Middle frontal gyrus (tissue), 1 donor: ENCODE results near the gene HIRA.
"Not testable (repeated sequence)": the region's sequence is repeated elsewhere in the genome, so short reads cannot be mapped to it uniquely, and the experiment has no call there.

Source experiments
- DNase-seq: peaks from one replicate; pipeline ENCODE4 v3.0.0-alpha.2; 2015; ENCODE audit warnings: low spot score; ENCODE audit errors: extremely low spot score

Gene HIRA

GRCh38 chr22:19385221-19385906 lies 46.2 kb downstream of the HIRA start:
- no peak for DNase-seq

GRCh38 chr22:19383292-19383691 lies 48.2 kb downstream of the HIRA start:
- no peak for DNase-seq

GRCh38 chr22:19382240-19382639 lies 49.3 kb downstream of the HIRA start:
- no peak for DNase-seq

- no peak for DNase-seq
These were observed 53.2 kb downstream of the HIRA start for GRCh38 chr22:19378344-19378674.

GRCh38 chr22:19377565-19378343 lies 53.8 kb downstream of the HIRA start:
- DNase-seq: no peak

- no peak for DNase-seq
These were observed 54.6 kb downstream of the HIRA start for GRCh38 chr22:19376971-19377370.

GRCh38 chr22:19376247-19376646 lies 55.3 kb downstream of the HIRA start:
- no peak for DNase-seq

- DNase-seq: no peak
These were observed 56.1 kb downstream of the HIRA start for GRCh38 chr22:19375435-19375834.

- DNase-seq: no peak
These were observed 57.1 kb downstream of the HIRA start for GRCh38 chr22:19374410-19374809.

GRCh38 chr22:19373450-19373849 lies 58.1 kb downstream of the HIRA start:
- no peak for DNase-seq

- DNase-seq: no peak
These were observed 59.6 kb downstream of the HIRA start for GRCh38 chr22:19371893-19372292.

GRCh38 chr22:19368876-19369275 lies 62.7 kb downstream of the HIRA start:
- DNase-seq: no peak

- DNase-seq: no peak
These were observed 63.7 kb downstream of the HIRA start for GRCh38 chr22:19367763-19368367.

- DNase-seq: not testable (repeated sequence)
These were observed 68.0 kb downstream of the HIRA start for GRCh38 chr22:19363541-19363940.

GRCh38 chr22:19361501-19362103 lies 69.9 kb downstream of the HIRA start:
- no peak for DNase-seq

GRCh38 chr22:19360862-19361261 lies 70.7 kb downstream of the HIRA start:
- DNase-seq: no peak

GRCh38 chr22:19360300-19360792 lies 71.2 kb downstream of the HIRA start:
- DNase-seq: no peak

- DNase-seq: no peak
These were observed 71.8 kb downstream of the HIRA start for GRCh38 chr22:19359554-19360299.

- no peak for DNase-seq
These were observed 72.6 kb downstream of the HIRA start for GRCh38 chr22:19358703-19359553.

- DNase-seq: no peak
These were observed 73.3 kb downstream of the HIRA start for GRCh38 chr22:19358195-19358594.
